DND-41 (cell line): ENCODE data around the gene CDK2AP2.

ENCODE experiments used
- ATAC-seq: fragments of 200-7000 bp; cut with Tn5 transposase; 3 replicates; pipeline ENCODE4 v1.9.1; 2021; ENCODE audit warnings: low read depth; ENCODE audit not compliant: insufficient read depth
- DNase-seq: peaks from one replicate; pipeline ENCODE4 v3.0.0-alpha.2; 2020
- H2AFZ ChIP-seq: 2 replicates; pipeline ENCODE4 v1.6.0; 2012; ENCODE audit warnings: low read depth, low read length
- H3K27ac ChIP-seq: 2 replicates; pipeline ENCODE4 v1.5.1; 2012; ENCODE audit warnings: low read length, inconsistent platforms
- H3K27me3 ChIP-seq: fragments of 200-600 bp; sonication (generic); 2 replicates; pipeline ENCODE4 v1.6.0; 2012; ENCODE audit warnings: low read length, mild to moderate bottlenecking, inconsistent platforms; ENCODE audit not compliant: insufficient read depth, poor library complexity
- H3K36me3 ChIP-seq: 2 replicates; pipeline ENCODE4 v1.5.1; 2012; ENCODE audit warnings: low read length, inconsistent platforms; ENCODE audit not compliant: insufficient read depth
- H3K4me1 ChIP-seq: 2 replicates; pipeline ENCODE4 v1.5.1; 2012; ENCODE audit warnings: mild to moderate bottlenecking, low read length; ENCODE audit not compliant: insufficient read depth
- H3K4me2 ChIP-seq: 2 replicates; pipeline ENCODE4 v1.6.0; 2012; ENCODE audit warnings: mild to moderate bottlenecking, moderate library complexity, low read length, inconsistent platforms; ENCODE audit not compliant: insufficient read depth
- H3K4me3 ChIP-seq, 2 experiments: fragments of 200-600 bp in 1 of 2; shearing (Covaris generic) in 1 of 2; 2 replicates each; pipeline ENCODE4 v1.5.1; 2012 to 2016; ENCODE audit warnings: inconsistent platforms in 2 of 2, low read length in 2 of 2, mild to moderate bottlenecking in 2 of 2, low read depth in 1 of 2, moderate library complexity in 1 of 2
- H3K79me2 ChIP-seq: 2 replicates; pipeline ENCODE4 v1.6.0; 2012; ENCODE audit warnings: low read length, inconsistent platforms; ENCODE audit not compliant: insufficient read depth
- H3K9ac ChIP-seq: 2 replicates; pipeline ENCODE4 v1.6.0; 2012; ENCODE audit warnings: low read depth, mild to moderate bottlenecking, inconsistent platforms, low read length, moderate library complexity
- H3K9me3 ChIP-seq: 2 replicates; pipeline ENCODE4 v1.5.1; 2012; ENCODE audit warnings: low read length, moderate library complexity, mild to moderate bottlenecking, inconsistent platforms; ENCODE audit not compliant: insufficient read depth, severe bottlenecking
- H4K20me1 ChIP-seq: 2 replicates; pipeline ENCODE4 v1.6.0; 2012; ENCODE audit warnings: low read length; ENCODE audit not compliant: insufficient read depth
- CTCF ChIP-seq: IDR thresholded peaks from 2 replicates; pipeline ENCODE4 v1.5.1; 2012; ENCODE audit warnings: borderline replicate concordance, low read length, moderate library complexity, mild to moderate bottlenecking; ENCODE audit not compliant: poor library complexity, severe bottlenecking; ENCODE audit errors: extremely low read depth
- EZH2 ChIP-seq: IDR thresholded peaks from 3 replicates; pipeline ENCODE4 v1.6.1; 2012; ENCODE audit warnings: borderline replicate concordance, low read depth, mild to moderate bottlenecking, moderate library complexity, low read length, inconsistent platforms; ENCODE audit not compliant: severe bottlenecking

CDK2AP2 gene

GRCh38 chr11:67525275-67525976, 17.5 kb upstream of the CDK2AP2 start:
- no peaks in the 10 kb centered on the region for H3K36me3 ChIP-seq
- no peak overlapping the region for H2AFZ ChIP-seq
- ATAC-seq (no peak), DNase-seq (no peak)
- no peak overlapping the region for H3K9ac ChIP-seq
- H3K4me1 ChIP-seq: no peaks in the 10 kb centered on the region
- H3K27me3 ChIP-seq: no peaks in the 10 kb centered on the region
- no peaks in the 10 kb centered on the region for H4K20me1 ChIP-seq
- H3K79me2 ChIP-seq: no peaks in the 10 kb centered on the region
- H3K4me3 ChIP-seq: no peak overlapping the region
- no peak overlapping the region for H3K27ac ChIP-seq
- H3K4me2 ChIP-seq: no peak overlapping the region
- H3K9me3 ChIP-seq: no peaks in the 10 kb centered on the region
- no peak for TF ChIP-seq CTCF
- no peak for TF ChIP-seq EZH2

GRCh38 chr11:67524480-67524808, 16.5 kb upstream of the CDK2AP2 start:
- Histone ChIP-seq H4K20me1 (no peaks in the 10 kb centered on the region), H3K4me3 (no peak overlapping the region), H3K27me3 (no peaks in the 10 kb centered on the region), H3K79me2 (no peaks in the 10 kb centered on the region), H3K27ac (no peak overlapping the region), H3K4me1 (no peaks in the 10 kb centered on the region), H3K36me3 (no peaks in the 10 kb centered on the region), H3K9me3 (no peaks in the 10 kb centered on the region), H3K9ac (no peak overlapping the region), H2AFZ (no peak overlapping the region), H3K4me2 (no peak overlapping the region)
- no peak for DNase-seq
- ATAC-seq: no peak
- TF ChIP-seq EZH2 (no peak), CTCF (no peak)

- no peak overlapping the region for H3K27ac ChIP-seq
- H3K4me2 ChIP-seq: no peak overlapping the region
- no peak overlapping the region for H3K4me3 ChIP-seq
- no peak overlapping the region for H2AFZ ChIP-seq
- no peak for ATAC-seq
- H3K79me2 ChIP-seq: no peaks in the 10 kb centered on the region
- no peaks in the 10 kb centered on the region for H3K36me3 ChIP-seq
- no peaks in the 10 kb centered on the region for H3K9me3 ChIP-seq
- TF ChIP-seq EZH2 (no peak), CTCF (no peak)
- no peak overlapping the region for H3K9ac ChIP-seq
- H4K20me1 ChIP-seq: no peaks in the 10 kb centered on the region
- DNase-seq: no peak
- H3K27me3 ChIP-seq: no peaks in the 10 kb centered on the region
- no peaks in the 10 kb centered on the region for H3K4me1 ChIP-seq
Measured at GRCh38 chr11:67523556-67524479, 15.9 kb upstream of the CDK2AP2 start.
